Ureter (tissue), 1 donor: Measurements from ENCODE around the gene TJP3. TPM values are rescaled to one million over a fixed set of nuclear protein-coding genes. Genes with fewer than 3 reads are reported as not detected.

ENCODE experiments used
- DNase-seq: peaks from one replicate; pipeline ENCODE4 v3.0.0-alpha.2; 2020; ENCODE audit warnings: low spot score
- total RNA-seq: library from RNA; stranded (reverse); gene quantifications from one replicate; pipeline ENCODE4 v1.2.4, GENCODE V29; 2023
- donor health status: DM: yes; HTN: yes; CAD: no.

TJP3 gene
- total RNA-seq, 1 donor from 2014 or later: 59.7 TPM

- peak; percentile 81 for DNase-seq
These were observed 37.1 kb upstream of the TJP3 start for GRCh38 chr19:3670796-3671679.

DNA sequence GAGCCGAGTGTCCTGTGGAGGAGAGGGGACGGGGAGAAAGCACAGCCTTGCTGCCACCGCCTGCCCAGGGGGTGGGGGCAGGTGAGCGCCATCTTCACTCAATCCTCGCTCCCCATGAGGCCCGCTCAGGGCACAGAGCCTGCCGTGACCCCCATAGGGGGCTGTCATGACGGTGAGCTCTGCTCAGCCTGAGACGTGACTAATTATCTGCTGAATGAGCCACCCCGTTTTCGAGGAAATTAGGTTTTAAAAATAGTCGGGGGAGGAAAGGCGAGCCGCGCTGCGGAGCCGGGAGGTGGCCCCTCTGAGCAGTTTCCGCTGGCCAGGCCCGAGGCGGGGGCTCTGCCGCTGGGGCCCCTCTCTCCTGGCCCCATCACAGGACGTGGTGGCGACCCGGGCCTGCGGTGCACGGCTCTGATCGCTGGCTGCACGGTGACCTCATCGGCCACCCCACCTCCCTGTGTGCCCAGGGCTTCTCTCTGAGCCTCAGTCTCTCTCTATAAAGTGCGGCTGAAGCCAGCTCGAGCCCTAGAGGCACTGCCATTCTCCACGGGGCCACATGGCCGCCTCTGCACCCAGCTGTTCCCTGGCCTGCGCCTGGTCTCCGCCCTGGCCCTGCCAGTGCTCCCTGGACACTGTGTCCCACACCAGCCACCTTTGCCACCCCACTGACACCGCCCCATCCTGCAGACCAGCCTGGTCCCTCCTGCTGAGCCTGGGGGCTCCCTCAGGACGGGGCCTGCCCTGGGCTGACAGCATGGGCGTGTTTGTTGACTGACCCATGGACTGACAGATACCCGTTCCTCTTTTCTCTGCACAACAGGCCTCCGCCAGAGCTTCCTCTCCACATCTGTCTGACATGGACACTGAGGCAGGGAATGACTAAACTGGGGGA, 36.3 kb upstream of the TJP3 start:
- no peak for DNase-seq

- DNase-seq: no peak
These were observed 35.6 kb upstream of the TJP3 start for GRCh38 chr19:3672575-3672948.

- DNase-seq: no peak
These were observed 35.2 kb upstream of the TJP3 start for GRCh38 chr19:3672993-3673392.

GRCh38 chr19:3673506-3674439, 34.4 kb upstream of the TJP3 start:
- DNase-seq: no peak

DNA sequence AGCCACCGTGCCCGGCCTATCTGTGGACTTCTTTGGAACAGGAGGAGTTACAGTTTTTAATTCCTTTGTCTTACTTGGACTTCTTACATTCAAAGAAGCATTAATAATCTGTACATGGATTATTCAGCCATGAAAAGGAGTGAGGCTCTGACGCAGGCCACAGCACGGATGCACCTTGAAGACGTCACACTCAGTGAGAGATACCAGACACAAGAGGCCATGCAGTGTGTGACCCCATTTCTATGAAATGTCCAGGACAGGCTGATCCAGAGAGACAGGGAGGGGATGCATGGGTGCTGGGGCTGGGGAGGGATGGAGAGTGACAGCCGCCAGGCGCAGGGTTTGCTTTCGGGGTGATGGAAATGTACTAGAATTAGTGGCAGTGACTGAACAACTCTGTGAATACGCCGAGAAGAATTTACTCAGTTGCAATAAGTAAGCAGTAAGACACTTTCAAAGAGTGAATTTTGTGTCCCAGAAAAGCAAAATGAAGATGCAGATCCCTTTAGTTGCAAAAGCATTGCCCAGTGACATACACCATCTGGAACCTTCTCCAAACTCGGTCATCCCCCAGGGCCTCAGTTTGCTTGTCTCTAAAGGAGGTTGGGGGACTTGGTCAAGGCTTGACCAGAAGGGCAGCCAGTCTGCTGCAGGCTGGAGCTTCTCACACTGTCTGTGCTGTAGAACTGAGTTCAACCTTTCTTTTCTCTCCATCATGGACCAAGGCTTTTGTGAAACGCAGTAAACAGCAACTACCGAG, 33.2 kb upstream of the TJP3 start:
- DNase-seq: no peak

- DNase-seq: no peak
These were observed 30.0 kb upstream of the TJP3 start for GRCh38 chr19:3678188-3678587.

- DNase-seq: no peak
These were observed 29.0 kb upstream of the TJP3 start for GRCh38 chr19:3679138-3679537.

GRCh38 chr19:3679581-3679980, 28.6 kb upstream of the TJP3 start:
- DNase-seq: no peak

- no peak for DNase-seq
These were observed 27.2 kb upstream of the TJP3 start for GRCh38 chr19:3680939-3681338.

DNA sequence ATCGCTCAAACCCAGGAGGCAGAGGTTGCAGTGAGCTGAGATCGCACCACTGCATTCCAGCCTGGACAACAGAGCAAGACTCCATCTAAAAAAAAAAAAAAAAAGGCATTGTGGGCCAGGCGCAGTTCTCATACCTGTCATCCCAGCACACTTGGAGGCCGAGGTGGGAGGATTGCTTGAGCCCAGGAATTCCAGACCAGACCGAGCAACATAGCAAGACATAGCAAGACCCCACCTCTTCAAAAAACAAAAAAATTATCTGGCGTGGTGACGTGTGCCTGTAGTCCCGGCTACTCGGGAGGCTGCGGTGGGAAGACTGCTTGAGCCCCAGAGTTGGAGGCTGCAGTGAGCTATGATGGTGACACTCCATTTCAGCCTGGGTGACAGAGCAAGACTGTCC, 25.9 kb upstream of the TJP3 start:
- DNase-seq: no peak

DNA sequence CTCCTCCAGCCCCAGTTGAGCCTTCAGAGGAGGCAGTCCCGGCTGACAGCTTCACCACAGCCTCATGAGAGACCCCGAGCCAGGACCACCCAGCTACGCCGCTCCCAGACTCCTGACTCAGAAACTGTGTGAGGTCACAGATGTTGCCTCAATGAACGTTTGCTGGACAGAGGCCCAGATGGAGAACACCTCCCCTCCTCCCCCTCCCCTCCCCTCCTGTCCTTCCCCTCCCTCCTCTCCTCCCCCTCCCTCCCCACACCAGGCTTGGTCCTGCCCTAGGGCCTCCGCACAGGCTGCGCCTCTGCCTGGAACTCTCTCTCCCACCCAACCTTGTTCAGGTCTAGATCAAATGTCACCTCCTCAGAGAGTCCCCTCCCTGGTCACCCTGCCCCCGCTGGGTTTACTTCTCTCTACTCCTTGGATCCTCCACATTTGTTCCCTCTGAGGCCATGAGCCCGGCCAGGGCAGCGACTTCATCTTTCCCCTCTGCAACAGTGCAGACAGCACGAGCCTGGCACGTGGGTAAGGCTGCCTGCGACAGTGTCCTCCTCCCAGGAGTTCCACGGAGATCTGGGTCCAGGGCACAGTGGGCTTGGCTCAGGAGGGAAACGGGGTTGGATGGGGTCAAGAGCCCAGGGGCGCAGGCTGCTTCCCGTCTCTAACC, 25.3 kb upstream of the TJP3 start:
- DNase-seq: no peak

- DNase-seq: no peak
These were observed 24.7 kb upstream of the TJP3 start for GRCh38 chr19:3683405-3684053.

- no peak for DNase-seq
These were observed 23.9 kb upstream of the TJP3 start for GRCh38 chr19:3684054-3684816.

DNA sequence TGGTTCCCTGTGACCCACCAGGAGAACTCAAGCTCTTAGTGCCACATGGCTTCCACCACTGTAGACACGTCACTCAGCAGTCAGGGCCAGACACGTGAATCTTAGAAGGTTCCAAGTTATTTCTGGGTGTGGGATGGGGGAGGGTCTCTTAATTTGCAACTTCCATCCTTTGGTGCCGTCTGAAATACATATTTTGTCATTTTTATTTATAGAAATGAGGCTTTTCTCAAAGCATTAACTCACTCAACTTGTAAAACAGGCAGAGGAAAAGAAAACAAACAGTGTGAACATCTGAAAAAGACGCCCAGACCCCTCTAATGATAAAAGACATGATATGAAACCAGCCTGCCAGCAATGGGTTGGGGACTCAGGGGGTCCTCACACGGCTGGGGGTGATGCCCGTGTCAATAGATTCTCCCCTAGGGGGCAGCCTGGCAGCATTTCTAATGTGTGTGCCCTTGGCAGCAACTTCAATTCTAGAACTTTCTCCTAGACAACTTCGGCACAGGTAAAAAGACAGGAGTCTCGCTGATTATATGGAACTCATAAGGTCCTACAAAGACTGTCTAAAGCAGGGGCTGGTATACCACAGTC, 23.3 kb upstream of the TJP3 start:
- no peak for DNase-seq

- no peak for DNase-seq
These were observed 20.8 kb upstream of the TJP3 start for GRCh38 chr19:3687393-3687773.

DNA sequence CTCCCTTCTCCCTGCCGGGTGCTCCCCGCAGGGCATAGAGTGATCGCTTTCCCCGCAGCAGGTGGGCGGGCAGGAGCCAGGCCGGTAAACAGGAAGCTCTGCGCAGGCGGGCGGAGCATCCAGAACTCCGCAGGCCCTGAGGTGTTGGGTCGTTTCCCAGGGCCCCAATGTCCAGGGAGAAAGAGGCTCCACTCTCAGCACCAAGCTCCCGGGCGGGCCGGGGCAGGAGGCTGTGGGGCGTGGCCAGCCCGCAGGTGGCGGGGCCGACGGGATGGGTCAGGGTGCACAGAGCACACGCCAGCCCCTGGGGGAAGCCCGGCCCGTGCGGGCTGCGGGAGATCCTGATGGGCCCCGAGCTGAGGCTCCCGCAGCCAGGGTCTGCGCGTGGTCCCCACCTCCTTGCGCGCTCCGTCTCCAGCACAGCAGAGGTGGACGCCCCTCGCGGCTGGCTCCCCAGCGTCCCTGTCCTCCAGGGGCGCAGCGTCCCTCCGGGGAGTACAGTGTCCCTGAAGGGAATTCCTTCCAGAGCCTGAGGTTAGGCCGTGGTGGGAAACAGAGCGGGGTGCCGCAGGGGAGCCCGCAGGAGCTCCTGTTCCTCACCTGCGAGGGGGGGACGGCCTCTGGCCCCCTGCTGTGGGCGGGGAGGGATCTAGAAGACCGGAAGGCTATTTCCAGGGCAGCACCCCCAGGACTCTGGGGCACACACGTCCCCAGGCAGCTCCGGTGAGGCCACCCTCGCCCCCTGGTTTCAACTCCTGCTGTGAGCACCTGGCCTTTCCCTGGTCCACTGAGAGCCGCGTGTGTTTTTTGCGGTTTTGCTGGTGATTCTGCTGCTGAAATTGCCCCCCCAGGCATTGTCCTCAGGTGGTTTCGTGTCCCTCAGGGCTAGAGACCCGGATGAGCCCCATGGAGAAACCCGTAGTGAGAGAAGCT, 20.1 kb upstream of the TJP3 start:
- DNase-seq: no peak
